DMS 273 treated with DMSO at 0.1 percent for 48 hours (cell line): ENCODE data around the gene KPNA4.
"Not testable (repeated sequence)": the region's sequence is repeated elsewhere in the genome, so short reads cannot be mapped to it uniquely, and the experiment has no call there.

Experiments used
- DNase-seq: peaks from one replicate; lab custom pipeline; 2025; lab: John Stamatoyannopoulos, UW

KPNA4 gene

GRCh38 chr3:160490166-160490565 is 75.2 kb downstream of the KPNA4 start:
- no peak for DNase-seq

GRCh38 chr3:160486459-160486869 is 78.9 kb downstream of the KPNA4 start:
- DNase-seq: no peak

DNA sequence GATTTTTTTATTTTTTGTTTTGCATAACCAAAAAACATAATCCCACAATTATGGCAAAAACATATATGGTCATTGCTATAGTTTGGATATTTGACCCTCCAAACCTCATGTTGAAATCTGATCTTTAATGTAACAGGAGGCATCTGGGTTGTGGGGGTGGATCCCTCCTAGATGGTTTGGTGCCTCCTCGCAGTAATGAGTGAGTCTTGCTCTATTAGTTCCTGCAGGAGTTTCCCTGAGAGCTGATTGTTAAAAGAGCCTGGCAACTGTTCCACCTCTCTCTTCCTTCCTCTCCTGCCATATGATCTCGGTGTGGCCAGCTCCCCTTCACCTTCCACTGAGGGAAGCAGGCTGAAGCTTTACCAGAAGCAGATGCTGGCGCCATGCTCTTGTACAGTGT is 82.6 kb downstream of the KPNA4 start:
- DNase-seq: no peak

DNA sequence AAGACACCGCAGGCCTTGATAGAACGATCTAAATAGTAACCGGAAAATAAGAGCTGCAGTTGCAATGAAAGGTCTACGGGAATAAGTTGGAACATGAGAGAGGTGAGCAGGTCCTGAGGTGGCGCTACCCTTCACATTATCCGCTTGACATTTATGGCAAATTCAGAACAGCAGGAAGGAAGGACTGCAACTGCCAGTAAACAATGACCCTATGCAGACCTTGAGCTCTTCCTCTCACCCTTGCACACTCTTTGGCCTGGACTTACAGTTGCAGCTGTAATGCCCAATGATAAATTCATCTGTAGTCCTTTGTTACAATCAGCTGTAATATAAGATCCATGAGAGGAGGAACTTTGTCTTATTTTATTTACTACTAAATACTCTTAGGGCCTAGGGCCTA is 83.5 kb downstream of the KPNA4 start:
- no peak for DNase-seq

DNA sequence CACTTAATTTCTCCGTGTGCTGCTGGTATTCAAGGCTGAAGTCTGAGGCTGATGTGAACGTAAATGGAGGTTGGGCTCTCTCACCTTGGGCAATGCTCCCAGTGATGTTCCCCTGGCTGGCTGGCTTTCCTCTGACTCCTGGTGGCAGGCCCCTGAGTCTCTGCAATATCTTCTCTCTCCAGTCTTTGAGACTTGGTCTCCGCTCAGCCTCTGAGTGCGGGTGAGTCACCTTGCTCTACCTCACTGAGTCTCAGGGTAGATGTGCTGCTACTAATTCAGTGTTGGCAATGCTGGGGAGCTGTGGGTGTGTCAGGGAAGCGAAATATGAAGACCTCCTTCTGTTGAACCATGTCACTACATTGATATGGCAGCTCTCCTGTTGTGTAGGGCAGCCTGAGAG is 84.4 kb downstream of the KPNA4 start:
- no peak for DNase-seq

GRCh38 chr3:160479376-160479775 is 86.0 kb downstream of the KPNA4 start:
- DNase-seq: no peak

GRCh38 chr3:160478338-160478737 is 87.0 kb downstream of the KPNA4 start:
- DNase-seq: no peak

DNA sequence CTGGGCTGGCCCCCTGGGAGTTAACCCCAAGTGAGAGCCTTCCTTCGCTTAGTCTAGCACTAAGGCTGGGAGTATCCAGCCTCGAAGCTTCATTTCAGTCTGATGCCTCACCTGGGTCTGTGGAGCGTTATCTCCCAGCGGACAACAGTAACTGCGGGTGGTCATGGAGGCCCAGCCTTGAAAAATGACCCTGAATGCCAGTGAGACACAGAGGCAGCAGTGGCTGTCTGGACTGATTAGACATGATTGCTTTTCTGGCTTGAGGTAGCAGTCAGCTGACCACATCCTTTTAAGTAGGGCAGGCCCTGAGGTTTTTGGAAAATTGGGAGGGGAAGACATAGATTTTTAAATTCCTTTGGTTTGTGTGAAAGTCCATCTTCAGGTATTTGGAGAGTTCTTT is 87.6 kb downstream of the KPNA4 start:
- DNase-seq: no peak

GRCh38 chr3:160475884-160476283 is 89.5 kb downstream of the KPNA4 start:
- DNase-seq: no peak

- no peak for DNase-seq
Observed at GRCh38 chr3:160475153-160475552, 90.2 kb downstream of the KPNA4 start.

GRCh38 chr3:160474416-160474838 is 90.9 kb downstream of the KPNA4 start:
- DNase-seq: no peak

DNA sequence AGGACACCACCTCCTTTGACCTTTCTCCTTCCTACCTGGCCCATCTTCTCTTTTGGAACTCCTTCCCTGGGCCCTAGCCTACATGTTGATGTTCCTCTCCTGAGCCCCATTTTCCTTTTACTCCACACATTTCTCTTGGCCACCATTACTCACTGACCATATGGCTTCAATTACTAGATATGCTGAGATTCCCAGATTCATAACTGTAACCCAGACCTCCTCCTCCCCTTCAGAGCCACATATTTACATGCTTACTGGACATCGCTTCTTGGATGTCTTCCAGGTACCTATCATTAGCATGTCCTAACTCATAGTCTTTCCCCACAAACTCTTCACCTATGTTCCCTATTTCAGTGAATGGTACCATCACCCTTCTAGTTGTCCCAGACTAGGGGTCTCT is 91.4 kb downstream of the KPNA4 start:
- no peak for DNase-seq

DNA sequence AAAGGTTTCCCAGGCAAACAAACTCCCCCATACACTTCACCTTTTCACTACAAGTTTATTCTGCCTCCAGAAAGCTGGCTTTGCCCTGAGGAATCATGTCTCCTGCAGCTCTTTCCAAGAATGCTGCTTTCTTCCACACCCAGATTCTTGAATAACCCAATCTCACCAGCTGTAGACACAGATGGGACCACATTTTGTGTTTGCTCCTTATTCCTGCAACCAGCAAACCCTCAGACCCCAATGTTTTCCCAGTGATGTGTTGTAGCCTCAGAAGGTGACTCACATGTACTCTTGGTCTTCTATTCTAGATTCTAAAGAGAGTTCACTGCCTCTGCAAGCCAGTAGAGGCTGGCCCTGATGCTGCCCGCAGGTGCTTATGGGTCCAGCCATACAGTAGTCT is 92.2 kb downstream of the KPNA4 start:
- no peak for DNase-seq

GRCh38 chr3:160472344-160472743 is 93.0 kb downstream of the KPNA4 start:
- no peak for DNase-seq

DNA sequence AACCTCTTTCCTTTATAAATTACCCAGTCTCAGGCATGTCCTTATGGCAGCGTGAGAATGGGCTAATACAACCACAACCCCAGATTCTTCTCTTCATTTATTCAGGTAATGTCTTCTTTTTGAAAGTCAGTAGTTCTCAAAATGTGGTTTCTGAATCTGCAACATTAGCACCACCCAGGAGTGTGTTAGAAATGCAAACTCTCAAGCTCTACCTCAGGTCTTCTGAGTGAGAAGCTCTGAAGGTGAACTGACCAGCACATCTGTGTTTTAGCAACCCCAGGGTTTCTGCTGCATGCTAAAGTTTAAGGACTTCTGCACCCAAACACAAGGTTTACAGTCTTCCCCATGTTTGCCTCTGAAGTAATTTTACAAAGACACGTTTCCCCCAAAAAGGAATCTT is 93.5 kb downstream of the KPNA4 start:
- no peak for DNase-seq

GRCh38 chr3:160470181-160470580 is 95.2 kb downstream of the KPNA4 start:
- no peak for DNase-seq

GRCh38 chr3:160464971-160465370 is 100.4 kb downstream of the KPNA4 start:
- DNase-seq: no peak

GRCh38 chr3:160464321-160464720 is 101.0 kb downstream of the KPNA4 start:
- DNase-seq: no peak

GRCh38 chr3:160460033-160460432 is 105.3 kb downstream of the KPNA4 start:
- DNase-seq: no peak

DNA sequence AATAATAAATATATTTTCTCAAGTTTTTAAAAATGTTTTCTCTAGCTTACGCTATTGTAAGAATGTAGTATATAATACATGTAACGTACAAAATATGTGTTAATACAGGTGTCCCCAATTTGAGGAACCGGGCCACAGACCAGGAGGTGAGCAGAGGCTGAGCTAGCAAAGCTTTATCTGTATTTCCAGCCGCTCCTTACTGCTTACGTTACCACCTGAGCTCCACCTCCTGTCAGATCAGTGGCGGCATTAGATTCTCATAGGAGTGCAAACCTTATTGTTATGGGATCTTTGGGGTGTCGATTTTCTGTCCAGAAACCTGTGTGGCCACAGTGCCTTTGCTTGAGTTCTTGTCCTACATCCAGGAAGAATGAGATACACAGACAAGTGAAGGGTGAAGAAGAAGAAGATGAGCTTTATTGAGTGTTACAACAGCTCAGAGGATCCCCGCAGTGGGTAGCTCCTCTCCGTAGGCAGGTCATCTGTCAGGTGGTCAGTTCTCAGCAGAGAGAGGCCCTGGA is 105.9 kb downstream of the KPNA4 start:
- no peak for DNase-seq

GRCh38 chr3:160458151-160458550 is 107.2 kb downstream of the KPNA4 start:
- DNase-seq: peak; percentile 86

DNA sequence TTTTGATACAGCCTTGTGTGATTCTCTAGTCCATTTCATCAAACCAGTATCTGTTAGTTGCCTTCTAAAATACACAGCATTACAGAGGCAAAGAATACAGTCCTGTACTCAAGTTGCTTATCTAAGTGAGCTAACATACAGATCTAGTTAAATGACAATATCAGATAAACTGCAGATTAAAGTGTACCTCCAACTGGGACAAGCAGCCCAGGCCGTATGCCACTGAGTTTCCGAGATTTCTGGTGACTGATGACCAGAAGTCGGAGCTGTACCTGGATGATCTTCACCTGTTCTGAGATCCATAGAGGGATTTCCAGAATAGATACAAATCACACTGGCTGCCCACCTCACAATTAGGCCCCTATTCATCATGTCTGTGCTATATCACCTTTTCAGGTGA is 109.5 kb downstream of the KPNA4 start:
- DNase-seq: no peak

DNA sequence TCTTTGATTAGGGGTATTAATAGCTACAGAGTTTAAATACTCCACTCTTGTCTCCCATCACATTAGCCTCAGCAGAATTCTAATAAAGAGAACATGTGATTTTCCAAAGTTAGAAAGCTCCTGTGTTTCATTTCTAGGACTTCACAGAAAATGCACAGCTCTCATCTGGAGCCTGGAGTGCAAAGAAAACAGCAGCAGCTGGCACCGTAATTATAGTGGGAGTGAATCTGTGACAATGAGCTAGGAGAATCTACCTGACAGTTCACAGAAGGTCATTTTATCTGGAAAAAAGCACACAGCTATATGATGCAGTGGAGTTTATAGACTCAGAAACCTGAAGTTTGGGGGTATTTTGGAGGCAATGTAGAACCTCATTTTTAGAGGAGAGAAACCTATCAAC is 110.4 kb downstream of the KPNA4 start:
- peak; percentile 89 for DNase-seq

DNA sequence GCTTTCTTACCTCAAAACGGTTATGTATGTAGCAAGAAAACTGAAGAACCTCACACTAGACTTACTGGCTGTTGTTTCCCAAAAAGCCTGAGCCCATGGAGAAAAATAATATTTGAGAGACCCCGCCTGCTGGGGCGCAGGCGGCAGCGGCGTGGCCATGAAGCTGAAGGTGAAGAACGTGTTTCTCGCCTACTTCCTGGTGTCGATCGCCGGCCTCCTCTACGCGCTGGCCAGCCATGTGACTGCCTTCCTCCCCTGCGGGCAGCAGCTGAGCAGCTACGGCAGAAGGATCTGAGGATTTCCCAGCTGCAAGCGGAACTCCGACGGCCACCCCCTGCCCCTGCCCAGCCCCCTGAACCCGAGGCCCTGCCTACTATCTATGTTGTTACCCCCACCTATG is 113.1 kb downstream of the KPNA4 start:
- not testable (repeated sequence) for DNase-seq

DNA sequence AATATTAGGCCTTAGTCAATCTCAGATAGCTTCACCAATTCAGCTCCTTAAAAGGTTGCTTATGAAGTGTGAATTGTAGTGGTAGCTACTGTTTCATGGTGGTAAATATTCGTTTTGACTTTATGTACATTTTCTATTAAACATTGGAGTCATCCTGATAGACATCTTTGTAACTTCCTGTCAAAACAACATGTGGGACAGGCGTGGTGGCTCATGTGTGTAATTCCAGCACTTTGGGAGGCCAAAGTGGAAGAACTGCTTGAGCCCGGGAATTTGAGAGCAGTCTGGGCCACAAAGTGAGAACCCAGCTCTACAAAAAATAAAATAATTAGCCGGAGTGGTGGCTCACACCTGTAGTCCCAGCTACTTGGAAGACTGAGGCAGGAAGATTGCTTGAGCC is 113.8 kb downstream of the KPNA4 start:
- no peak for DNase-seq
